ENCODE data around the gene KCNMA1. TPM values are rescaled to one million over a fixed set of nuclear protein-coding genes. Genes with fewer than 3 reads are reported as not detected.

KCNMA1 gene
- total RNA-seq, 3 donors from 2014 or later = 13.6 to 37.8 (median 15.1) TPM

- H3K4me1 ChIP-seq = no peaks in the 10 kb centered on the region
Measured at GRCh38 chr10:77510695-77511094, 126.9 kb downstream of the KCNMA1 start.

DNA sequence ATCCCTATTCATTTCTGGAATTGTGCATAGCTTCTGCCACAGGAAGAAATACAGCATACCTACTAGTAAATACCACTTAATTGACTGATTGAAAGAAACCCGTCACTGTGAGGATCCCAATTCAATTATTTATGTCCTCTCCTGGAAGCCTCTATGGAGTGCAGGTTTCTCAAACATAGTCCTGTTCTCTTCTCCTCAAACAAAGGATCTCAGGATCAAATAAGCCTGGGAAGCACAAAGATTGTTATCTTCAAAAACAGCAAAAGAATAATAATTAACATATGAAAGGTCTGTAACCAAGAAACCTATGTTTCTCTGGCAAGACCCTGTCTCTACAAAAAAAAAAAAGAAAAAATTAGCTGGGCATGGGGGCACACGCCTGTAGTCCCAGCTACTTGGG lies 127.3 kb downstream of the KCNMA1 start:
- Histone ChIP-seq H3K27ac (no peak overlapping the region), H3K4me3 (no peak overlapping the region), H3K27me3 (no peaks in the 10 kb centered on the region), H3K36me3 (no peaks in the 10 kb centered on the region), H3K9me3 (no peaks in the 10 kb centered on the region), H3K4me1 (no peaks in the 10 kb centered on the region)
- DNase-seq (ENCODE audit: low spot score in 2 of 2) = no peak
- TF ChIP-seq POLR2A (IDR thresholded peaks at IDR 0.05) = no peak
- no peak for TF ChIP-seq CTCF (IDR thresholded peaks at IDR 0.05)
- no peak for TF ChIP-seq POLR2AphosphoS5 (IDR thresholded peaks at IDR 0.05)
- intact Hi-C loops (cut with DNase I; ENCODE audit: low total_unique reads) = no loop called here

More at GRCh38 chr10:77510695-77511094, 126.9 kb downstream of the KCNMA1 start:
- no peaks in the 10 kb centered on the region for H3K27me3 ChIP-seq
- no peak overlapping the region for H3K27ac ChIP-seq
- no peak overlapping the region for H3K4me3 ChIP-seq
- no peaks in the 10 kb centered on the region for H3K36me3 ChIP-seq
- DNase-seq (ENCODE audit: low spot score in 2 of 2) = no peak
- TF ChIP-seq POLR2AphosphoS5 (IDR thresholded peaks at IDR 0.05) = no peak
- no peak for TF ChIP-seq POLR2A (IDR thresholded peaks at IDR 0.05)
- intact Hi-C loops (cut with DNase I; ENCODE audit: low total_unique reads) = no loop called here
- no peaks in the 10 kb centered on the region for H3K9me3 ChIP-seq

DNA sequence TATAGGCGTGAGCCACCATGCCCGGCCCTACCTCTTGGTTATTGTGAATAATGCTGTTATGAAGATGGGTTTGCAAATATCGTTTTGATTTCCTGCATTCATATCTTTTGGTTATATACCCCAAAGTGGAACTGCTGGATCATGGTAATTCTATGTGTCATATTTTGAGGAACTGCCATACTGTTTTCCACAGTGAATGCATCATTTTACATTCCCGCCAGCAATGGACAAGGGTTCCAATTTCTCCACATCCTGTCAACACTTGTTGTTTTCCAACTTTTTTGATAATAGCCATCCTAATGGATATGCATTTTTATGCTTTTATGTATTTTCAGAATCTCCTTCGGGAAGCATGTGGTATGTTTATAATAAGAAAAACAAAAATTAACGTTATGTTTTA lies 128.2 kb downstream of the KCNMA1 start:
- H3K4me1 ChIP-seq = no peaks in the 10 kb centered on the region
- TF ChIP-seq CTCF (IDR thresholded peaks at IDR 0.05) = no peak
- TF ChIP-seq POLR2AphosphoS5 (IDR thresholded peaks at IDR 0.05) = no peak
- no peak for TF ChIP-seq POLR2A (IDR thresholded peaks at IDR 0.05)
- no peaks in the 10 kb centered on the region for H3K27me3 ChIP-seq
- DNase-seq (ENCODE audit: low spot score in 2 of 2) = no peak
- intact Hi-C loops (cut with DNase I; ENCODE audit: low total_unique reads) = no loop called here
- no peaks in the 10 kb centered on the region for H3K9me3 ChIP-seq
- H3K36me3 ChIP-seq = no peaks in the 10 kb centered on the region
- no peak overlapping the region for H3K4me3 ChIP-seq
- no peak overlapping the region for H3K27ac ChIP-seq

GRCh38 chr10:77507291-77507880 lies 130.2 kb downstream of the KCNMA1 start:
- TF ChIP-seq CTCF (IDR thresholded peaks at IDR 0.05) = no peak
- TF ChIP-seq POLR2A (IDR thresholded peaks at IDR 0.05) = no peak
- TF ChIP-seq POLR2AphosphoS5 (IDR thresholded peaks at IDR 0.05) = no peak
- intact Hi-C loops (cut with DNase I; ENCODE audit: low total_unique reads) = no loop called here
- DNase-seq (ENCODE audit: low spot score in 2 of 2) = no peak
- H3K36me3 ChIP-seq = no peaks in the 10 kb centered on the region
- H3K27me3 ChIP-seq = no peaks in the 10 kb centered on the region
- no peak overlapping the region for H3K4me3 ChIP-seq
- H3K27ac ChIP-seq = no peak overlapping the region
- no peaks in the 10 kb centered on the region for H3K4me1 ChIP-seq
- H3K9me3 ChIP-seq = no peaks in the 10 kb centered on the region

GRCh38 chr10:77506517-77507200 lies 130.9 kb downstream of the KCNMA1 start:
- intact Hi-C loops (cut with DNase I; ENCODE audit: low total_unique reads) = no loop called here
- no peak overlapping the region for H3K4me3 ChIP-seq

More at GRCh38 chr10:77506517-77507200, 130.9 kb downstream of the KCNMA1 start:
- TF ChIP-seq POLR2AphosphoS5 (IDR thresholded peaks at IDR 0.05) (no peak), POLR2A (IDR thresholded peaks at IDR 0.05) (no peak), CTCF (IDR thresholded peaks at IDR 0.05) (no peak)
- Histone ChIP-seq H3K4me1 (no peaks in the 10 kb centered on the region), H3K9me3 (no peaks in the 10 kb centered on the region), H3K27ac (no peak overlapping the region), H3K36me3 (no peaks in the 10 kb centered on the region), H3K27me3 (no peaks in the 10 kb centered on the region)
- DNase-seq (ENCODE audit: low spot score in 2 of 2) = no peak
